GM19099 (cell line): ENCODE results near the gene SBNO2.

ENCODE experiments used
- POLR2A ChIP-seq: IDR thresholded peaks from 3 replicates; pipeline ENCODE4 v1.6.1; 2011; ENCODE audit warnings: low read depth; ENCODE audit not compliant: insufficient read length; ENCODE audit errors: extremely low read depth

The SBNO2 gene

GRCh38 chr19:1062387-1063029 is 111.6 kb downstream of the SBNO2 start:
- TF ChIP-seq POLR2A, result no peak

DNA sequence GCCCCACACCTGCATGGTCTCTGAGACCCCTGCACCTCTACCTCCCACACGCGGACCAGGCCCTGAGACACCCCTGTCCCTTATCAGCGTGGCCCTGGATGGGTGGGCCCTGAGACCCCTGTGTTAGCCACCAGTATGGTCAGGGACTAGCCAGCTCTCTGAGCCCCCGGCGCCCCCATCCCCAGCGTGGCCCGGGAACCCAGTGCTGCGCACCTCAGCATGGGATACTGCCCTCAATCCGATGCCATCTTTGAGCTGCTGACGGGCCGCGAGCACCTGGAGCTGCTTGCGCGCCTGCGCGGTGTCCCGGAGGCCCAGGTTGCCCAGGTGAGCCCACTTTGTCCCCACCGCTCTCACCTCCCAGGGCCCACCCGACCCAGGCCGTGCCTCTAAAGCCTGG is 112.1 kb downstream of the SBNO2 start:
- no peak for TF ChIP-seq POLR2A

DNA sequence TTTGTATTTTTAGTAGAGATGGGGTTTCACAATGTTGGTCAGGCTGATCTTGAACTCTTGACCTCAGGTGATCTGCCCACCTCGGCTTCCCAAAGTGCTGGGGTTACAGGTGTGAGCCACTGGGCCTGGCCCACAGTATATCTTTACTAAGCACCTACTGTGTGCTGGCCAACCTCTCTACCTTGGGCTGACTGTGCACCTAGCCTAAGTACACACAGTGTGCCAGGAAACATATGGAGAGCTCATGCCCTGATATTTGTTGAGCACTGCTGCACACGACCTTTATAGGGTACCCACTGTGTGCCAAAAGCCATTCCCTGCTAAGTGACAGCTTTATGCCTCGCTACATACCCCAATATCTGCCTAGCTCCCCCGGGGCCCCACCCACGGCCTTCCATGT is 113.4 kb downstream of the SBNO2 start:
- no peak for TF ChIP-seq POLR2A

DNA sequence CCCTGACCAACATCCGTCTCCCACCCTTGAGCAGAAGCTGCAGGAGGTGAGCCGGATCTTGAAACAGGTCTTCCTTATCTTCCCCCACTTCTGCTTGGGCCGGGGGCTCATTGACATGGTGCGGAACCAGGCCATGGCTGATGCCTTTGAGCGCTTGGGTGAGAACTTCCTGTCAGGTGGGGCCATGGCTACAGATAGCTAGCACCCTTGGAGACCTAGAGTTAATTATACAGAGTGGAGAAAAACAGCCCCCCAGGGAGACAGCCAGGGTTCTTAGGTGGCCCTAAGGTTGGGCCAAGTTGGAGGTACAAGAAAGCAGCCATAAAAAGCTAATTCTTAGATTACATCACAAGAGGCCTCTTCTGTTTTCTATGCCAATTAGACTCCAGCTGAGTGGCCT is 116.0 kb downstream of the SBNO2 start:
- TF ChIP-seq POLR2A, result no peak
